Panc1 (cell line): ENCODE results near the gene RPS6KB2. TPM values are rescaled to one million over a fixed set of nuclear protein-coding genes. Genes with fewer than 3 reads are reported as not detected.

Experiments used
- ATAC-seq: fragments of 200-7000 bp; cut with Tn5 transposase; 2 replicates; pipeline ENCODE4 v1.9.1; 2020; ENCODE audit warnings: mild to moderate bottlenecking, moderate library complexity
- BruUV-seq: library from RNA; stranded (reverse); fragments of 400-500 nt; replicated peaks from 2 replicates; lab custom pipeline; 2021; lab: Mats Ljungman, UMichigan
- CTCF ChIA-PET: fragments of 300-600 bp; sonication (Branson Sonifier 250); formaldehyde crosslinking; loops from one replicate; lab custom pipeline; 2022; ENCODE audit warnings: antibody characterized with exemption; lab: Charles Lee
- POLR2A ChIA-PET: fragments of 300-600 bp; sonication (Branson Sonifier 250); formaldehyde crosslinking; loops from one replicate; lab custom pipeline; 2022; ENCODE audit warnings: antibody characterized with exemption; lab: Charles Lee
- DNase-seq: peaks from one replicate; pipeline ENCODE4 v3.0.0-alpha.2; 2010; ENCODE audit warnings: low read depth, low spot score
- H3K27ac ChIP-seq: 2 replicates; pipeline ENCODE4 v1.5.1; 2011; ENCODE audit warnings: mild to moderate bottlenecking, low read length, inconsistent platforms
- H3K27me3 ChIP-seq: fragments of 200-500 bp; sonication (Bioruptor generic); 2 replicates; pipeline ENCODE4 v1.6.0; 2014; ENCODE audit warnings: low read length, inconsistent platforms; ENCODE audit not compliant: control insufficient read depth, insufficient read depth
- H3K36me3 ChIP-seq: fragments of 200-500 bp; sonication (Bioruptor generic); 2 replicates; pipeline ENCODE4 v1.5.1; 2014; ENCODE audit warnings: inconsistent platforms, mild to moderate bottlenecking, low read length, moderate library complexity; ENCODE audit not compliant: control insufficient read depth, insufficient read depth
- H3K4me1 ChIP-seq: 2 replicates; pipeline ENCODE4 v1.5.1; 2011; ENCODE audit warnings: inconsistent platforms, mild to moderate bottlenecking, low read length, moderate library complexity; ENCODE audit not compliant: control insufficient read depth, insufficient read depth
- H3K4me3 ChIP-seq, 2 experiments: 2 replicates each; pipeline ENCODE4 v1.5.1; 2011 to 2012; ENCODE audit warnings: low read depth in 2 of 2, low read length in 2 of 2, mild to moderate bottlenecking in 2 of 2, inconsistent platforms in 1 of 2, moderate library complexity in 1 of 2
- H3K9me3 ChIP-seq: fragments of 200-500 bp; sonication (Bioruptor generic); 2 replicates; pipeline ENCODE4 v1.5.1; 2014; ENCODE audit warnings: low read depth, mild to moderate bottlenecking, inconsistent platforms, low read length, moderate library complexity; ENCODE audit not compliant: control insufficient read depth, insufficient read depth
- CTCF ChIP-seq: fragments of 450-650 bp; IDR thresholded peaks from 2 replicates; pipeline ENCODE4 v1.5.1; 2017; ENCODE audit warnings: mild to moderate bottlenecking
- POLR2AphosphoS5 ChIP-seq: IDR thresholded peaks from 2 replicates; pipeline ENCODE4 v1.6.1; 2012; ENCODE audit warnings: mild to moderate bottlenecking, low read depth, low read length, moderate library complexity
- SIN3A ChIP-seq: IDR thresholded peaks from 2 replicates; pipeline ENCODE4 v1.6.1; 2012; ENCODE audit warnings: low read depth, mild to moderate bottlenecking, low read length, moderate library complexity, borderline replicate concordance; ENCODE audit not compliant: insufficient read depth
- TCF7L2 ChIP-seq: IDR thresholded peaks from 2 replicates; pipeline ENCODE4 v1.6.1; 2011; ENCODE audit warnings: mild to moderate bottlenecking, low read depth, low read length, inconsistent platforms
- in situ Hi-C: cut with HindIII; loops from 2 replicates; pipeline ENCODE4 v1.10.0; 2016; ENCODE audit warnings: low sequenced_read_pairs, low pct_unique_long_range_greater_than_20kb
- intact Hi-C: fragments of 100-400 bp; cut with micrococcal nuclease; formaldehyde crosslinking; loops from one replicate; pipeline ENCODE4 v1.10.0; 2022; ENCODE audit not compliant: unreplicated experiment
- total RNA-seq: library from RNA; stranded (reverse); gene quantifications from one replicate; pipeline ENCODE4 v1.2.1, GENCODE V29; 2021; ENCODE audit not compliant: unreplicated experiment
- TF ChIP-seq, protein P1 (sequence below), 2 experiments: IDR thresholded peaks; 2 replicates each; pipeline ENCODE4 v1.6.1; 2011 to 2012; ENCODE audit warnings: low read depth in 2 of 2, control low read depth in 1 of 2, low read length in 1 of 2, mild to moderate bottlenecking in 1 of 2, moderate library complexity in 1 of 2; ENCODE audit not compliant: insufficient read depth in 1 of 2

Gene RPS6KB2
- total RNA-seq, 1 experiment from 2014 or later, result 68.5 TPM

DNA sequence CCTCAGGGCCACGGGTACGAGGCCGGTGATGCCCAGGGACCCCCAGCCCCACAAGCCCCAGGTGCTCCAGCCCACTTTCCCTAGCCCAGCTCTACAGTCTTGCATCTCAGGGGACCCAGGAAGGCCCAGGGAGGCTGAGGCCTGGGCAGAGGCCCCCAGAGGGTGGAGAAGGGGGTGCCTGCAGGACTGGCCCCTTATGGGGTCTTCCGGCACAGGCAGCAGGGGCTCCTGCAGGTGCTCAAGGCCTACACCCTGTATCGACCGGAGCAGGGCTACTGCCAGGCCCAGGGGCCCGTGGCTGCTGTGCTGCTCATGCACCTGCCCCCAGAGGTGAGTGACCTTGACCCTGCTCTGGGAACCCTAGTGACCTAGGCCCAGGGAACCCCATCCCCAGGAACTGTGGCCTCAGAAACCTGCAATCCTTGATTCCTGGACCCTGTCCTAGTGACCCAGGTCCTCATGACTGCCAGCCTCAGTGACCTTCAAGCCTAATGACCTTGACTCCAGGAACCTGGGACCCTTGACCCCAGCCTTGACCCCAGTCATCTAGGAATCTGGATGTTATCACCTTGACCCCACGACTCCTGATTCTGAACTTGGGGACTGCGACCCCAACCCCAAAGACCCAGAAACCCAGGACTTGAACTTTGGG lies 22.5 kb upstream of the RPS6KB2 start:
- intact Hi-C loops (no loop called here), in situ Hi-C loops (no loop called here)
- ChIA-PET POLR2A (no interaction called here), CTCF (interaction anchor here (0.5 kb wide), 1 partner anchor 237 kb away, joined by 5 read pairs; no protein-coding TSS in a partner anchor)
- Histone ChIP-seq H3K27me3 (no peaks in the 10 kb centered on the region), H3K27ac (no peak overlapping the region), H3K9me3 (no peaks in the 10 kb centered on the region), H3K4me3 (no peak overlapping the region), H3K36me3 (no peaks in the 10 kb centered on the region; the same call in 1 of the 2 replicates), H3K4me1 (peaks cover 9% of the 10 kb centered on the region)
- BruUV-seq, result no TSS peak
- TF ChIP-seq POLR2AphosphoS5, result no peak
- TF ChIP-seq TCF7L2, result no peak
- TF ChIP-seq CTCF, result no peak
- TF ChIP-seq, protein P1, sequence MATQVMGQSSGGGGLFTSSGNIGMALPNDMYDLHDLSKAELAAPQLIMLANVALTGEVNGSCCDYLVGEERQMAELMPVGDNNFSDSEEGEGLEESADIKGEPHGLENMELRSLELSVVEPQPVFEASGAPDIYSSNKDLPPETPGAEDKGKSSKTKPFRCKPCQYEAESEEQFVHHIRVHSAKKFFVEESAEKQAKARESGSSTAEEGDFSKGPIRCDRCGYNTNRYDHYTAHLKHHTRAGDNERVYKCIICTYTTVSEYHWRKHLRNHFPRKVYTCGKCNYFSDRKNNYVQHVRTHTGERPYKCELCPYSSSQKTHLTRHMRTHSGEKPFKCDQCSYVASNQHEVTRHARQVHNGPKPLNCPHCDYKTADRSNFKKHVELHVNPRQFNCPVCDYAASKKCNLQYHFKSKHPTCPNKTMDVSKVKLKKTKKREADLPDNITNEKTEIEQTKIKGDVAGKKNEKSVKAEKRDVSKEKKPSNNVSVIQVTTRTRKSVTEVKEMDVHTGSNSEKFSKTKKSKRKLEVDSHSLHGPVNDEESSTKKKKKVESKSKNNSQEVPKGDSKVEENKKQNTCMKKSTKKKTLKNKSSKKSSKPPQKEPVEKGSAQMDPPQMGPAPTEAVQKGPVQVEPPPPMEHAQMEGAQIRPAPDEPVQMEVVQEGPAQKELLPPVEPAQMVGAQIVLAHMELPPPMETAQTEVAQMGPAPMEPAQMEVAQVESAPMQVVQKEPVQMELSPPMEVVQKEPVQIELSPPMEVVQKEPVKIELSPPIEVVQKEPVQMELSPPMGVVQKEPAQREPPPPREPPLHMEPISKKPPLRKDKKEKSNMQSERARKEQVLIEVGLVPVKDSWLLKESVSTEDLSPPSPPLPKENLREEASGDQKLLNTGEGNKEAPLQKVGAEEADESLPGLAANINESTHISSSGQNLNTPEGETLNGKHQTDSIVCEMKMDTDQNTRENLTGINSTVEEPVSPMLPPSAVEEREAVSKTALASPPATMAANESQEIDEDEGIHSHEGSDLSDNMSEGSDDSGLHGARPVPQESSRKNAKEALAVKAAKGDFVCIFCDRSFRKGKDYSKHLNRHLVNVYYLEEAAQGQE (IDR thresholded peaks at IDR 0.05; ENCODE audit: insufficient read depth in 1 of 2, low read depth in 2 of 2, low read length in 1 of 2), result no peak
- no peak for TF ChIP-seq SIN3A
- ATAC-seq (no peak), DNase-seq (no peak)

- no peaks in the 10 kb centered on the region for H3K36me3 ChIP-seq
- TF ChIP-seq TCF7L2, result no peak
- TF ChIP-seq CTCF, result no peak
- TF ChIP-seq, protein P1 (IDR thresholded peaks at IDR 0.05; ENCODE audit: insufficient read depth in 1 of 2, low read depth in 2 of 2, low read length in 1 of 2), result no peak
- no peak for TF ChIP-seq POLR2AphosphoS5
- no peak for TF ChIP-seq SIN3A
- intact Hi-C loops (no loop called here), in situ Hi-C loops (no loop called here)
- H3K4me3 ChIP-seq, result no peak overlapping the region
- no peak overlapping the region for H3K27ac ChIP-seq
- no TSS peak for BruUV-seq
- no peaks in the 10 kb centered on the region for H3K9me3 ChIP-seq
- no peak for DNase-seq
- peaks cover 13% of the 10 kb centered on the region for H3K4me1 ChIP-seq
- no peak for ATAC-seq
- ChIA-PET POLR2A (no interaction called here), CTCF (interaction anchor here (0.7 to 0.8 kb wide), 2 partner anchors 13 to 32 kb away, joined by 3 to 4 read pairs; no protein-coding TSS in a partner anchor)
- H3K27me3 ChIP-seq, result no peaks in the 10 kb centered on the region
These were observed 21.8 kb upstream of the RPS6KB2 start for GRCh38 chr11:67406420-67406968.
